ENCODE results near the gene ESR1.

ESR1 gene

GRCh38 chr6:152143359-152143758 is 335.9 kb downstream of the ESR1 start:
- DNase-seq = no peak
- intact Hi-C loops (cut with DNase I) = no loop called here

- intact Hi-C loops (cut with DNase I) = no loop called here
- DNase-seq = no peak
These were observed 338.9 kb downstream of the ESR1 start for GRCh38 chr6:152146385-152146784.

GRCh38 chr6:152147269-152147668 is 339.8 kb downstream of the ESR1 start:
- intact Hi-C loops (cut with DNase I) = no loop called here
- DNase-seq = no peak

GRCh38 chr6:152148412-152148811 is 340.9 kb downstream of the ESR1 start:
- intact Hi-C loops (cut with DNase I) = no loop called here

GRCh38 chr6:152150196-152150595 is 342.7 kb downstream of the ESR1 start:
- DNase-seq = no peak
- intact Hi-C loops (cut with DNase I) = no loop called here

More at GRCh38 chr6:152148412-152148811, 340.9 kb downstream of the ESR1 start:
- DNase-seq = no peak

- no peak for DNase-seq
- intact Hi-C loops (cut with DNase I) = no loop called here
These were observed 344.4 kb downstream of the ESR1 start for GRCh38 chr6:152151920-152152319.

- intact Hi-C loops (cut with DNase I) = no loop called here
- DNase-seq = no peak
These were observed 347.3 kb downstream of the ESR1 start for GRCh38 chr6:152154559-152155356.

GRCh38 chr6:152155792-152156191 is 348.3 kb downstream of the ESR1 start:
- intact Hi-C loops (cut with DNase I) = no loop called here
- DNase-seq = no peak

GRCh38 chr6:152160346-152160745 is 352.9 kb downstream of the ESR1 start:
- intact Hi-C loops (cut with DNase I) = no loop called here
- DNase-seq = no peak

GRCh38 chr6:152161501-152161900 is 354.0 kb downstream of the ESR1 start:
- DNase-seq = no peak
- intact Hi-C loops (cut with DNase I) = no loop called here

- intact Hi-C loops (cut with DNase I) = no loop called here
- DNase-seq = peak in 37 of 42 donors; percentile 28 to 83 (median 55)
These were observed 357.5 kb downstream of the ESR1 start for GRCh38 chr6:152164957-152165356.

- DNase-seq = no peak
- intact Hi-C loops (cut with DNase I) = no loop called here
These were observed 359.0 kb downstream of the ESR1 start for GRCh38 chr6:152166497-152166896.

- intact Hi-C loops (cut with DNase I) = no loop called here
These were observed 359.4 kb downstream of the ESR1 start for GRCh38 chr6:152166897-152167296.

GRCh38 chr6:152167641-152168603 is 360.4 kb downstream of the ESR1 start:
- intact Hi-C loops (cut with DNase I) = no loop called here
- no peak for DNase-seq

More at GRCh38 chr6:152166897-152167296, 359.4 kb downstream of the ESR1 start:
- no peak for DNase-seq

- no peak for DNase-seq
- intact Hi-C loops (cut with DNase I) = no loop called here
These were observed 362.8 kb downstream of the ESR1 start for GRCh38 chr6:152170313-152170701.

GRCh38 chr6:152170702-152171667 is 363.5 kb downstream of the ESR1 start:
- DNase-seq = no peak
- intact Hi-C loops (cut with DNase I) = no loop called here

- intact Hi-C loops (cut with DNase I) = no loop called here
These were observed 365.8 kb downstream of the ESR1 start for GRCh38 chr6:152173321-152173720.

GRCh38 chr6:152173957-152174356 is 366.5 kb downstream of the ESR1 start:
- intact Hi-C loops (cut with DNase I) = no loop called here
- DNase-seq = no peak

More at GRCh38 chr6:152173321-152173720, 365.8 kb downstream of the ESR1 start:
- DNase-seq = no peak

GRCh38 chr6:152176268-152176667 is 368.8 kb downstream of the ESR1 start:
- intact Hi-C loops (cut with DNase I) = no loop called here
- no peak for DNase-seq
